ENCODE measurements around the gene LMX1A.

DNA sequence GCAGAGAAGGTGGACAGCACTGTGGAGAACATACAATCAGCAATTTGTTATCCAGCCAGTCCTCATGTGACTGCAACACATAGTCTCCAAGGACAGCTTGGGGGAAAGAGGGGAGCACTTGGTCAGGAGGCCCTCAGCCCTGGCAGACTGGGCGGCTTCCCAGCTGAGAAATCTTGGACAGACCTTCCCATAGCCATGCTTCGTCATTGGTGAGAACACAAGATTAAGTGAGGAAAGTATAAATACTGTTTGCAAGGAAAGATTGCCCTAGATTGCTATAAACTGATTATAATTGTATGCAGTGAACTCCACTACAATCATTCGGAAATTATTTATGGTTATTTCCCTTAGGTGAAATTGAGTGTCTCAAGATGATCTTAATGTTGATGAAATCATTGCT, 131.5 kb downstream of the LMX1A start:
- TF ChIP-seq GATA3 (IDR thresholded peaks at IDR 0.05; ENCODE audit: low read depth, low read length) (no peak), GATA2 (IDR thresholded peaks at IDR 0.05; ENCODE audit: low read depth, low read length) (no peak)
